Measurements from ENCODE around the gene RASSF4.

RASSF4 gene

GRCh38 chr10:44976352-44977198 lies 17.0 kb downstream of the RASSF4 start:
- DNase-seq, result no peak

GRCh38 chr10:44977287-44978212 lies 17.9 kb downstream of the RASSF4 start:
- no peak for DNase-seq

- no peak for DNase-seq
These were observed 18.6 kb downstream of the RASSF4 start for GRCh38 chr10:44978213-44978569.

- DNase-seq, result no peak
These were observed 19.1 kb downstream of the RASSF4 start, which contains the start of gene DEPP1 for GRCh38 chr10:44978570-44979280. DEPP1 (minus strand) TSS chr10:44978809; CDS start chr10:44978030, 779 bp downstream.

GRCh38 chr10:44979281-44980191 lies 19.9 kb downstream of the RASSF4 start:
- DNase-seq, result no peak

GRCh38 chr10:44980309-44981171 lies 20.9 kb downstream of the RASSF4 start:
- no peak for DNase-seq

- DNase-seq, result no peak
These were observed 21.8 kb downstream of the RASSF4 start for GRCh38 chr10:44981172-44982113.

GRCh38 chr10:44982114-44982460 lies 22.5 kb downstream of the RASSF4 start:
- no peak for DNase-seq

GRCh38 chr10:44982496-44982895 lies 22.9 kb downstream of the RASSF4 start:
- DNase-seq, result no peak

- no peak for DNase-seq
These were observed 23.7 kb downstream of the RASSF4 start for GRCh38 chr10:44983066-44983894.

- DNase-seq, result no peak
These were observed 24.3 kb downstream of the RASSF4 start for GRCh38 chr10:44983895-44984278.

- no peak for DNase-seq
These were observed 25.1 kb downstream of the RASSF4 start for GRCh38 chr10:44984671-44985101.

GRCh38 chr10:44985175-44985681 lies 25.6 kb downstream of the RASSF4 start:
- DNase-seq, result no peak

- DNase-seq, result no peak
These were observed 26.6 kb downstream of the RASSF4 start for GRCh38 chr10:44986179-44986578.

GRCh38 chr10:44986670-44987069 lies 27.1 kb downstream of the RASSF4 start:
- DNase-seq, result no peak

- DNase-seq, result peak in 1 of 2 experiments; percentile 1
These were observed 29.5 kb downstream of the RASSF4 start for GRCh38 chr10:44988957-44989585.

GRCh38 chr10:44989597-44990301 lies 30.1 kb downstream of the RASSF4 start:
- DNase-seq, result peak in 1 of 2 experiments; percentile 1
